Measurements from ENCODE around the gene OGFOD1.
A peak's percentile ranks its signal among the peaks of the same experiment; 100 is the strongest.

OGFOD1 gene

GRCh38 chr16:56417138-56417537 lies 34.2 kb upstream of the OGFOD1 start:
- Histone ChIP-seq H3K27me3 (ENCODE audit: control insufficient read depth in 2 of 2, insufficient read depth in 2 of 2, low read length in 2 of 2) (no peaks in the 10 kb centered on the region), H3K4me3 (ENCODE audit: low read length in 2 of 2) (no peak overlapping the region), H3K27ac (ENCODE audit: low read depth in 2 of 2, low read length in 2 of 2) (no peak overlapping the region), H3K9ac (ENCODE audit: low read depth in 1 of 2, low read length in 2 of 2) (no peak overlapping the region), H3K36me3 (ENCODE audit: control insufficient read depth in 2 of 2, insufficient read depth in 2 of 2, low read length in 2 of 2) (no peaks in the 10 kb centered on the region), H3K9me3 (ENCODE audit: control insufficient read depth in 2 of 2, low read length in 2 of 2) (no peaks in the 10 kb centered on the region), H3K4me1 (ENCODE audit: control insufficient read depth in 2 of 2, insufficient read depth in 2 of 2, low read length in 2 of 2) (no peaks in the 10 kb centered on the region)

GRCh38 chr16:56419740-56420548 lies 31.4 kb upstream of the OGFOD1 start:
- H3K27ac ChIP-seq (ENCODE audit: low read depth in 2 of 2, low read length in 2 of 2), result no peak overlapping the region
- H3K36me3 ChIP-seq (ENCODE audit: control insufficient read depth in 2 of 2, insufficient read depth in 2 of 2, low read length in 2 of 2), result no peaks in the 10 kb centered on the region
- no peak overlapping the region for H3K9ac ChIP-seq (ENCODE audit: low read depth in 1 of 2, low read length in 2 of 2)
- no peak overlapping the region for H3K4me3 ChIP-seq (ENCODE audit: low read length in 2 of 2)
- no peaks in the 10 kb centered on the region for H3K27me3 ChIP-seq (ENCODE audit: control insufficient read depth in 2 of 2, insufficient read depth in 2 of 2, low read length in 2 of 2)
- H3K4me1 ChIP-seq (ENCODE audit: control insufficient read depth in 2 of 2, insufficient read depth in 2 of 2, low read length in 2 of 2), result peaks cover 3 to 13% of the 10 kb centered on the region in 2 donors
- no peaks in the 10 kb centered on the region for H3K9me3 ChIP-seq (ENCODE audit: control insufficient read depth in 2 of 2, low read length in 2 of 2)

- H3K9ac ChIP-seq (ENCODE audit: low read depth in 1 of 2, low read length in 2 of 2), result no peak overlapping the region
- H3K9me3 ChIP-seq (ENCODE audit: control insufficient read depth in 2 of 2, low read length in 2 of 2), result no peaks in the 10 kb centered on the region
- H3K36me3 ChIP-seq (ENCODE audit: control insufficient read depth in 2 of 2, insufficient read depth in 2 of 2, low read length in 2 of 2), result no peaks in the 10 kb centered on the region
- H3K27me3 ChIP-seq (ENCODE audit: control insufficient read depth in 2 of 2, insufficient read depth in 2 of 2, low read length in 2 of 2), result no peaks in the 10 kb centered on the region
- H3K27ac ChIP-seq (ENCODE audit: low read depth in 2 of 2, low read length in 2 of 2), result no peak overlapping the region
- peaks cover 3 to 13% of the 10 kb centered on the region in 2 donors for H3K4me1 ChIP-seq (ENCODE audit: control insufficient read depth in 2 of 2, insufficient read depth in 2 of 2, low read length in 2 of 2)
- H3K4me3 ChIP-seq (ENCODE audit: low read length in 2 of 2), result no peak overlapping the region
These were observed 30.7 kb upstream of the OGFOD1 start for GRCh38 chr16:56420613-56421012.

- H3K36me3 ChIP-seq (ENCODE audit: control insufficient read depth in 2 of 2, insufficient read depth in 2 of 2, low read length in 2 of 2), result no peaks in the 10 kb centered on the region
- no peak overlapping the region for H3K4me3 ChIP-seq (ENCODE audit: low read length in 2 of 2)
- H3K9me3 ChIP-seq (ENCODE audit: control insufficient read depth in 2 of 2, low read length in 2 of 2), result no peaks in the 10 kb centered on the region
- H3K27me3 ChIP-seq (ENCODE audit: control insufficient read depth in 2 of 2, insufficient read depth in 2 of 2, low read length in 2 of 2), result no peaks in the 10 kb centered on the region
- H3K9ac ChIP-seq (ENCODE audit: low read depth in 1 of 2, low read length in 2 of 2), result no peak overlapping the region
- peaks cover 6 to 13% of the 10 kb centered on the region in 2 donors for H3K4me1 ChIP-seq (ENCODE audit: control insufficient read depth in 2 of 2, insufficient read depth in 2 of 2, low read length in 2 of 2)
- H3K27ac ChIP-seq (ENCODE audit: low read depth in 2 of 2, low read length in 2 of 2), result no peak overlapping the region
These were observed 30.0 kb upstream of the OGFOD1 start for GRCh38 chr16:56421313-56421712.

- peak overlapping the region in 1 of 2 donors; percentile 9 for H3K27ac ChIP-seq (ENCODE audit: low read depth in 2 of 2, low read length in 2 of 2)
- no peaks in the 10 kb centered on the region for H3K9me3 ChIP-seq (ENCODE audit: control insufficient read depth in 2 of 2, low read length in 2 of 2)
- no peaks in the 10 kb centered on the region for H3K36me3 ChIP-seq (ENCODE audit: control insufficient read depth in 2 of 2, insufficient read depth in 2 of 2, low read length in 2 of 2)
- H3K4me1 ChIP-seq (ENCODE audit: control insufficient read depth in 2 of 2, insufficient read depth in 2 of 2, low read length in 2 of 2), result peaks cover 6 to 13% of the 10 kb centered on the region in 2 donors
- no peak overlapping the region for H3K4me3 ChIP-seq (ENCODE audit: low read length in 2 of 2)
- H3K9ac ChIP-seq (ENCODE audit: low read depth in 1 of 2, low read length in 2 of 2), result no peak overlapping the region
- no peaks in the 10 kb centered on the region for H3K27me3 ChIP-seq (ENCODE audit: control insufficient read depth in 2 of 2, insufficient read depth in 2 of 2, low read length in 2 of 2)
These were observed 29.2 kb upstream of the OGFOD1 start for GRCh38 chr16:56421976-56422669.

- H3K4me1 ChIP-seq (ENCODE audit: control insufficient read depth in 2 of 2, insufficient read depth in 2 of 2, low read length in 2 of 2), result peaks cover 6 to 13% of the 10 kb centered on the region in 2 donors
- H3K4me3 ChIP-seq (ENCODE audit: low read length in 2 of 2), result peak overlapping the region; percentile 2 to 25
- H3K27me3 ChIP-seq (ENCODE audit: control insufficient read depth in 2 of 2, insufficient read depth in 2 of 2, low read length in 2 of 2), result no peaks in the 10 kb centered on the region
- no peaks in the 10 kb centered on the region for H3K9me3 ChIP-seq (ENCODE audit: control insufficient read depth in 2 of 2, low read length in 2 of 2)
- no peak overlapping the region for H3K9ac ChIP-seq (ENCODE audit: low read depth in 1 of 2, low read length in 2 of 2)
- H3K36me3 ChIP-seq (ENCODE audit: control insufficient read depth in 2 of 2, insufficient read depth in 2 of 2, low read length in 2 of 2), result no peaks in the 10 kb centered on the region
- H3K27ac ChIP-seq (ENCODE audit: low read depth in 2 of 2, low read length in 2 of 2), result no peak overlapping the region
These were observed 28.4 kb upstream of the OGFOD1 start for GRCh38 chr16:56422896-56423441.

GRCh38 chr16:56423584-56424403 lies 27.6 kb upstream of the OGFOD1 start:
- H3K4me1 ChIP-seq (ENCODE audit: control insufficient read depth in 2 of 2, insufficient read depth in 2 of 2, low read length in 2 of 2), result peaks cover 6 to 13% of the 10 kb centered on the region in 2 donors
- peak overlapping the region; percentile 80 to 87 for H3K4me3 ChIP-seq (ENCODE audit: low read length in 2 of 2)
- peak overlapping the region; percentile 77 to 78 for H3K27ac ChIP-seq (ENCODE audit: low read depth in 2 of 2, low read length in 2 of 2)
- no peaks in the 10 kb centered on the region for H3K9me3 ChIP-seq (ENCODE audit: control insufficient read depth in 2 of 2, low read length in 2 of 2)
- H3K36me3 ChIP-seq (ENCODE audit: control insufficient read depth in 2 of 2, insufficient read depth in 2 of 2, low read length in 2 of 2), result no peaks in the 10 kb centered on the region
- H3K9ac ChIP-seq (ENCODE audit: low read depth in 1 of 2, low read length in 2 of 2), result peak overlapping the region; percentile 84 to 91
- H3K27me3 ChIP-seq (ENCODE audit: control insufficient read depth in 2 of 2, insufficient read depth in 2 of 2, low read length in 2 of 2), result no peaks in the 10 kb centered on the region

- Histone ChIP-seq H3K9ac (ENCODE audit: low read depth in 1 of 2, low read length in 2 of 2) (peak overlapping the region; percentile 84 to 91), H3K27ac (ENCODE audit: low read depth in 2 of 2, low read length in 2 of 2) (peak overlapping the region; percentile 77 to 78), H3K27me3 (ENCODE audit: control insufficient read depth in 2 of 2, insufficient read depth in 2 of 2, low read length in 2 of 2) (no peaks in the 10 kb centered on the region), H3K4me3 (ENCODE audit: low read length in 2 of 2) (peak overlapping the region; percentile 80 to 87), H3K4me1 (ENCODE audit: control insufficient read depth in 2 of 2, insufficient read depth in 2 of 2, low read length in 2 of 2) (peaks cover 6 to 13% of the 10 kb centered on the region in 2 donors), H3K36me3 (ENCODE audit: control insufficient read depth in 2 of 2, insufficient read depth in 2 of 2, low read length in 2 of 2) (no peaks in the 10 kb centered on the region), H3K9me3 (ENCODE audit: control insufficient read depth in 2 of 2, low read length in 2 of 2) (no peaks in the 10 kb centered on the region)
These were observed 27.0 kb upstream of the OGFOD1 start for GRCh38 chr16:56424404-56424764.

GRCh38 chr16:56424791-56425438 lies 26.4 kb upstream of the OGFOD1 start:
- Histone ChIP-seq H3K9ac (ENCODE audit: low read depth in 1 of 2, low read length in 2 of 2) (peak overlapping the region; percentile 79 to 91), H3K4me1 (ENCODE audit: control insufficient read depth in 2 of 2, insufficient read depth in 2 of 2, low read length in 2 of 2) (peaks cover 6 to 13% of the 10 kb centered on the region in 2 donors), H3K27ac (ENCODE audit: low read depth in 2 of 2, low read length in 2 of 2) (peak overlapping the region; percentile 77 to 78), H3K4me3 (ENCODE audit: low read length in 2 of 2) (peak overlapping the region; percentile 80 to 87), H3K9me3 (ENCODE audit: control insufficient read depth in 2 of 2, low read length in 2 of 2) (no peaks in the 10 kb centered on the region), H3K27me3 (ENCODE audit: control insufficient read depth in 2 of 2, insufficient read depth in 2 of 2, low read length in 2 of 2) (no peaks in the 10 kb centered on the region), H3K36me3 (ENCODE audit: control insufficient read depth in 2 of 2, insufficient read depth in 2 of 2, low read length in 2 of 2) (no peaks in the 10 kb centered on the region)
